Stomach (tissue), 4 donors: ENCODE results near the gene FOSL2.

Source experiments
- EP300 ChIP-seq: sonication (generic); formaldehyde crosslinking; IDR thresholded peaks from one replicate; pipeline ENCODE4 v1.6.1; 2017; ENCODE audit warnings: antibody characterized with exemption
- POLR2A ChIP-seq, 4 donors: fragments of 450-650 bp; IDR thresholded peaks; one replicate each; pipeline ENCODE4 v1.6.1; 2016; ENCODE audit warnings: antibody characterized with exemption in 4 of 4, control low read depth in 2 of 4, mild to moderate bottlenecking in 1 of 4, moderate library complexity in 1 of 4
- POLR2AphosphoS5 ChIP-seq, 3 donors: sonication (generic); formaldehyde crosslinking; IDR thresholded peaks; one replicate each; pipeline ENCODE4 v1.6.1; 2016; ENCODE audit warnings: antibody characterized with exemption in 3 of 3
- TF ChIP-seq, protein P1 (sequence below), 7 experiments: fragments of 450-650 bp in 4 of 7; fragments of 200-600 bp in 3 of 7; sonication (generic) in 3 of 7; IDR thresholded peaks; one replicate each; pipeline ENCODE4 v1.5.1; 2016 to 2019; ENCODE audit warnings: antibody characterized with exemption in 7 of 7, control low read depth in 2 of 7, mild to moderate bottlenecking in 1 of 7

GRCh38 chr2:28405537-28405936 lies 12.9 kb downstream of the FOSL2 start:
- TF ChIP-seq POLR2A (IDR thresholded peaks at IDR 0.05) (no peak), EP300 (no peak), POLR2AphosphoS5 (IDR thresholded peaks at IDR 0.05) (no peak)
- TF ChIP-seq, protein P1, sequence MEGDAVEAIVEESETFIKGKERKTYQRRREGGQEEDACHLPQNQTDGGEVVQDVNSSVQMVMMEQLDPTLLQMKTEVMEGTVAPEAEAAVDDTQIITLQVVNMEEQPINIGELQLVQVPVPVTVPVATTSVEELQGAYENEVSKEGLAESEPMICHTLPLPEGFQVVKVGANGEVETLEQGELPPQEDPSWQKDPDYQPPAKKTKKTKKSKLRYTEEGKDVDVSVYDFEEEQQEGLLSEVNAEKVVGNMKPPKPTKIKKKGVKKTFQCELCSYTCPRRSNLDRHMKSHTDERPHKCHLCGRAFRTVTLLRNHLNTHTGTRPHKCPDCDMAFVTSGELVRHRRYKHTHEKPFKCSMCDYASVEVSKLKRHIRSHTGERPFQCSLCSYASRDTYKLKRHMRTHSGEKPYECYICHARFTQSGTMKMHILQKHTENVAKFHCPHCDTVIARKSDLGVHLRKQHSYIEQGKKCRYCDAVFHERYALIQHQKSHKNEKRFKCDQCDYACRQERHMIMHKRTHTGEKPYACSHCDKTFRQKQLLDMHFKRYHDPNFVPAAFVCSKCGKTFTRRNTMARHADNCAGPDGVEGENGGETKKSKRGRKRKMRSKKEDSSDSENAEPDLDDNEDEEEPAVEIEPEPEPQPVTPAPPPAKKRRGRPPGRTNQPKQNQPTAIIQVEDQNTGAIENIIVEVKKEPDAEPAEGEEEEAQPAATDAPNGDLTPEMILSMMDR (IDR thresholded peaks at IDR 0.05) = no peak
